ENCODE data around the gene CLIP4.
A peak's percentile ranks its signal among the peaks of the same experiment; 100 is the strongest.

The CLIP4 gene

GRCh38 chr2:29166242-29167039 is 51.2 kb downstream of the CLIP4 start:
- DNase-seq (ENCODE audit: insufficient read length, low spot score) (no peak), FAIRE-seq (no peak)
- no peak for TF ChIP-seq POLR2A (IDR thresholded peaks at IDR 0.05; ENCODE audit: low read depth, low read length)

GRCh38 chr2:29174937-29175336 is 59.7 kb downstream of the CLIP4 start:
- FAIRE-seq: no peak
- no peak for TF ChIP-seq POLR2A (IDR thresholded peaks at IDR 0.05; ENCODE audit: low read depth, low read length)
- DNase-seq (ENCODE audit: insufficient read length, low spot score): no peak

- no peak for FAIRE-seq
These were observed 60.1 kb downstream of the CLIP4 start for GRCh38 chr2:29175338-29175737.

GRCh38 chr2:29182334-29182733 is 67.1 kb downstream of the CLIP4 start:
- no peak for TF ChIP-seq POLR2A (IDR thresholded peaks at IDR 0.05; ENCODE audit: low read depth, low read length)
- no peak for FAIRE-seq
- no peak for DNase-seq (ENCODE audit: insufficient read length, low spot score)

More at GRCh38 chr2:29175338-29175737, 60.1 kb downstream of the CLIP4 start:
- no peak for DNase-seq (ENCODE audit: insufficient read length, low spot score)
- TF ChIP-seq POLR2A (IDR thresholded peaks at IDR 0.05; ENCODE audit: low read depth, low read length): no peak

- FAIRE-seq (no peak), DNase-seq (ENCODE audit: insufficient read length, low spot score) (no peak)
- TF ChIP-seq POLR2A (IDR thresholded peaks at IDR 0.05; ENCODE audit: low read depth, low read length): no peak
These were observed 67.7 kb downstream of the CLIP4 start for GRCh38 chr2:29182920-29183319.

GRCh38 chr2:29184531-29184930 is 69.3 kb downstream of the CLIP4 start:
- DNase-seq (ENCODE audit: insufficient read length, low spot score) (no peak), FAIRE-seq (no peak)
- TF ChIP-seq POLR2A (IDR thresholded peaks at IDR 0.05; ENCODE audit: low read depth, low read length): no peak

- no peak for TF ChIP-seq POLR2A (IDR thresholded peaks at IDR 0.05; ENCODE audit: low read depth, low read length)
- FAIRE-seq (no peak), DNase-seq (ENCODE audit: insufficient read length, low spot score) (no peak)
These were observed 71.6 kb downstream of the CLIP4 start for GRCh38 chr2:29186817-29187216.

GRCh38 chr2:29187926-29188325 is 72.7 kb downstream of the CLIP4 start:
- no peak for TF ChIP-seq POLR2A (IDR thresholded peaks at IDR 0.05; ENCODE audit: low read depth, low read length)
- peak; percentile 60 for FAIRE-seq
- no peak for DNase-seq (ENCODE audit: insufficient read length, low spot score)

- FAIRE-seq (no peak), DNase-seq (ENCODE audit: insufficient read length, low spot score) (no peak)
- TF ChIP-seq POLR2A (IDR thresholded peaks at IDR 0.05; ENCODE audit: low read depth, low read length): no peak
These were observed 73.8 kb downstream of the CLIP4 start for GRCh38 chr2:29189052-29189451.

GRCh38 chr2:29191817-29192216 is 76.6 kb downstream of the CLIP4 start:
- TF ChIP-seq POLR2A (IDR thresholded peaks at IDR 0.05; ENCODE audit: low read depth, low read length): no peak
- DNase-seq (ENCODE audit: insufficient read length, low spot score) (no peak), FAIRE-seq (no peak)

- DNase-seq (ENCODE audit: insufficient read length, low spot score) (no peak), FAIRE-seq (no peak)
- no peak for TF ChIP-seq POLR2A (IDR thresholded peaks at IDR 0.05; ENCODE audit: low read depth, low read length)
These were observed 77.3 kb downstream of the CLIP4 start for GRCh38 chr2:29192526-29192925.

- no peak for FAIRE-seq
- no peak for TF ChIP-seq POLR2A (IDR thresholded peaks at IDR 0.05; ENCODE audit: low read depth, low read length)
- no peak for DNase-seq (ENCODE audit: insufficient read length, low spot score)
These were observed 77.9 kb downstream of the CLIP4 start for GRCh38 chr2:29193111-29193510.

GRCh38 chr2:29193681-29194080 is 78.5 kb downstream of the CLIP4 start:
- DNase-seq (ENCODE audit: insufficient read length, low spot score) (no peak), FAIRE-seq (no peak)
- TF ChIP-seq POLR2A (IDR thresholded peaks at IDR 0.05; ENCODE audit: low read depth, low read length): no peak

- no peak for TF ChIP-seq POLR2A (IDR thresholded peaks at IDR 0.05; ENCODE audit: low read depth, low read length)
- DNase-seq (ENCODE audit: insufficient read length, low spot score): no peak
- no peak for FAIRE-seq
These were observed 80.6 kb downstream of the CLIP4 start for GRCh38 chr2:29195796-29196195.

Data from H54 (cell line).